Bronchial epithelial cell (primary cell): ENCODE data around the gene ADAMTS17. TPM values are rescaled to one million over a fixed set of nuclear protein-coding genes. Genes with fewer than 3 reads are reported as not detected.

ENCODE experiments used
- DNase-seq: peaks from one replicate; pipeline ENCODE4 v3.0.0-alpha.2; 2010; ENCODE audit warnings: low read depth
- FAIRE-seq: peaks from 2 replicates; lab custom pipeline; 2011; peaks lifted over from hg19 to GRCh38; lab: Jason Lieb, UNC
- H3K27me3 ChIP-seq: 2 replicates; pipeline ENCODE4 v1.5.1; 2011; ENCODE audit warnings: low read length; ENCODE audit not compliant: control insufficient read depth, insufficient read depth
- H3K36me3 ChIP-seq: 2 replicates; pipeline ENCODE4 v1.5.1; 2011; ENCODE audit warnings: low read length; ENCODE audit not compliant: control insufficient read depth, insufficient read depth
- H3K4me3 ChIP-seq: 2 replicates; pipeline ENCODE4 v1.5.1; 2011; ENCODE audit warnings: mild to moderate bottlenecking, low read depth, low read length, control low read depth
- CTCF ChIP-seq: IDR thresholded peaks from 2 replicates; pipeline ENCODE4 v1.5.1; 2011; ENCODE audit warnings: mild to moderate bottlenecking, moderate library complexity, low read length, control low read depth, inconsistent platforms; ENCODE audit not compliant: insufficient read depth, severe bottlenecking
- total RNA-seq: library from RNA; depleted of rRNA; stranded (reverse); fragments of >200 nt; gene quantifications from 2 replicates; pipeline ENCODE4 v1.2.1, GENCODE V29; 2014

Gene ADAMTS17
- total RNA-seq, 1 donor from 2014 or later: 1.1 TPM

GRCh38 chr15:99984491-99985243, 357.1 kb downstream of the ADAMTS17 start:
- no peak for FAIRE-seq
- DNase-seq: no peak

GRCh38 chr15:99983886-99984286, 357.9 kb downstream of the ADAMTS17 start:
- DNase-seq (no peak), FAIRE-seq (no peak)
- Histone ChIP-seq H3K36me3 (no peaks in the 10 kb centered on the region), H3K4me3 (no peak overlapping the region), H3K27me3 (no peaks in the 10 kb centered on the region)
- TF ChIP-seq CTCF: no peak

More at GRCh38 chr15:99984491-99985243, 357.1 kb downstream of the ADAMTS17 start:
- TF ChIP-seq CTCF: no peak
- Histone ChIP-seq H3K27me3 (no peaks in the 10 kb centered on the region), H3K4me3 (no peak overlapping the region), H3K36me3 (no peaks in the 10 kb centered on the region)

- no peaks in the 10 kb centered on the region for H3K27me3 ChIP-seq
- DNase-seq (no peak), FAIRE-seq (no peak)
- no peak overlapping the region for H3K4me3 ChIP-seq
- H3K36me3 ChIP-seq: no peaks in the 10 kb centered on the region
- TF ChIP-seq CTCF: no peak
These were observed 358.4 kb downstream of the ADAMTS17 start for GRCh38 chr15:99983171-99983885.

- no peaks in the 10 kb centered on the region for H3K36me3 ChIP-seq
- no peaks in the 10 kb centered on the region for H3K27me3 ChIP-seq
- DNase-seq (no peak), FAIRE-seq (no peak)
- TF ChIP-seq CTCF: no peak
- H3K4me3 ChIP-seq: no peak overlapping the region
These were observed 359.1 kb downstream of the ADAMTS17 start for GRCh38 chr15:99982662-99983061.

- TF ChIP-seq CTCF: no peak
- no peaks in the 10 kb centered on the region for H3K36me3 ChIP-seq
- H3K27me3 ChIP-seq: no peaks in the 10 kb centered on the region
- no peak overlapping the region for H3K4me3 ChIP-seq
- DNase-seq: no peak
- peak; percentile 83 for FAIRE-seq
These were observed 359.7 kb downstream of the ADAMTS17 start for GRCh38 chr15:99981839-99982658.
